HL-60 (cell line): ENCODE data around the gene AMFR.

Source experiments
- DNase-seq, 2 experiments: peaks; one replicate each; pipeline ENCODE4 v3.0.0-alpha.2; 2010 to 2020; ENCODE audit warnings: low read depth in 1 of 2, low spot score in 1 of 2
- H3K27ac ChIP-seq: fragments of 250-450 bp; sonication (Bioruptor Pico); replicated peaks from 2 replicates; pipeline ENCODE4 v1.5.1; 2020; ENCODE audit warnings: mild to moderate bottlenecking, moderate library complexity
- H3K27me3 ChIP-seq: fragments of 250-450 bp; sonication (Bioruptor Pico); 2 replicates; pipeline ENCODE4 v1.5.1; 2021; ENCODE audit warnings: mild to moderate bottlenecking, moderate library complexity; ENCODE audit not compliant: insufficient read depth, poor library complexity, severe bottlenecking
- H3K4me3 ChIP-seq: replicated peaks from 2 replicates; pipeline ENCODE4 v1.5.1; 2011; ENCODE audit warnings: mild to moderate bottlenecking, control low read depth, low read length; ENCODE audit not compliant: insufficient read depth
- GABPA ChIP-seq: IDR thresholded peaks from 2 replicates; pipeline ENCODE4 v1.6.1; 2012; ENCODE audit warnings: low read depth
- POLR2AphosphoS5 ChIP-seq: IDR thresholded peaks from 2 replicates; pipeline ENCODE4 v1.6.1; 2012; ENCODE audit warnings: low read depth
- REST ChIP-seq: IDR thresholded peaks from 2 replicates; pipeline ENCODE4 v1.6.1; 2012; ENCODE audit warnings: low read depth; ENCODE audit not compliant: insufficient replicate concordance
- SPI1 ChIP-seq: IDR thresholded peaks from 2 replicates; pipeline ENCODE4 v1.6.1; 2012; ENCODE audit warnings: low read depth, mild to moderate bottlenecking, borderline replicate concordance
- TF ChIP-seq, protein P1 (sequence below): IDR thresholded peaks from one replicate; pipeline ENCODE4 v1.5.1; 2011; ENCODE audit warnings: low read length, control low read depth, inconsistent platforms; ENCODE audit not compliant: insufficient read depth

The AMFR gene

GRCh38 chr16:56318827-56319140 is 106.6 kb downstream of the AMFR start:
- Histone ChIP-seq H3K27ac (no peak overlapping the region), H3K27me3 (peaks cover 3% of the 10 kb centered on the region), H3K4me3 (no peak overlapping the region)
- TF ChIP-seq POLR2AphosphoS5, result no peak
- TF ChIP-seq GABPA, result no peak
- TF ChIP-seq SPI1, result no peak
- no peak for TF ChIP-seq REST
- TF ChIP-seq, protein P1, sequence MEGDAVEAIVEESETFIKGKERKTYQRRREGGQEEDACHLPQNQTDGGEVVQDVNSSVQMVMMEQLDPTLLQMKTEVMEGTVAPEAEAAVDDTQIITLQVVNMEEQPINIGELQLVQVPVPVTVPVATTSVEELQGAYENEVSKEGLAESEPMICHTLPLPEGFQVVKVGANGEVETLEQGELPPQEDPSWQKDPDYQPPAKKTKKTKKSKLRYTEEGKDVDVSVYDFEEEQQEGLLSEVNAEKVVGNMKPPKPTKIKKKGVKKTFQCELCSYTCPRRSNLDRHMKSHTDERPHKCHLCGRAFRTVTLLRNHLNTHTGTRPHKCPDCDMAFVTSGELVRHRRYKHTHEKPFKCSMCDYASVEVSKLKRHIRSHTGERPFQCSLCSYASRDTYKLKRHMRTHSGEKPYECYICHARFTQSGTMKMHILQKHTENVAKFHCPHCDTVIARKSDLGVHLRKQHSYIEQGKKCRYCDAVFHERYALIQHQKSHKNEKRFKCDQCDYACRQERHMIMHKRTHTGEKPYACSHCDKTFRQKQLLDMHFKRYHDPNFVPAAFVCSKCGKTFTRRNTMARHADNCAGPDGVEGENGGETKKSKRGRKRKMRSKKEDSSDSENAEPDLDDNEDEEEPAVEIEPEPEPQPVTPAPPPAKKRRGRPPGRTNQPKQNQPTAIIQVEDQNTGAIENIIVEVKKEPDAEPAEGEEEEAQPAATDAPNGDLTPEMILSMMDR, result no peak
- DNase-seq, result no peak

DNA sequence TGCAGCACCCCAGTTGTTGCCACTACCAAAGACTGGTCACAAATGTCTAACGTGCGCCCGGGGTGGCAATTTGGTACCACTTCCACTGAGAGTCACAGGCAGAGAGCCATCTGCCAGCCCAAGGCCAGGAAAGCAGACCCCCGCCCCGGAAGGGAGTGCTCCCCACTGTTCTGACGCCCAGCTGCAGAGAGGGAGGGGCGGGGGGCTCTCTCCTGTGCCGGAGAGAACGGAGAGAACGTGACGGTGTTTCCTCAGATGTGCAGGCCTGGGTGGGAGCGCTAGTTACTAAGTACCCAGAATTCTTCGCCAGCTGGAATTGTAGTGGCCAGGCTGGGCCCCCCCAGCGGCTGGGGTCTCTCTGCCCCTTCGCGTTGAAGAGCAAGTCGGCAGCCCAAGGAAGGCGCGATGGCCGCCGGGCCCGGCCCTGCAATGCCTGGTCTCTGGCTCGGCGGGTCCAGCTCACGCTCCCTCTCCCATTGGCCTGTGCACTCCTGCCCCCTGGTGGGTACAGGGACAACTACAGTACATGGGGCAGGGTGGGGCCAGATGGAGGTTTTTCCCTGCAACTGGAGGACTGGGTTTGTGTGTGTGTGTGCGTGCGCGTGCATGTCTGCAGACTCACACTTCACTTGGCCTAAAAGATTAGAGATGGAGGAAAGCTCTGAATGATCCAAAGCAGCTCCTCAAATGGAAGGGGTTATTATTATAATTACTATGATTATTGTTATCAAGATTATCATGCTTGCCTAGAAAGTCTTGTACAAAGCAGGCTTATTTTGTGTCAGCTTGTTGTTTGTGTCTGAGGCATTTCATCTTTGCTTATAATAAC is 107.1 kb downstream of the AMFR start:
- peak; percentile 46 to 69 for DNase-seq
- Histone ChIP-seq H3K27ac (no peak overlapping the region), H3K27me3 (peaks cover 3% of the 10 kb centered on the region), H3K4me3 (peak overlapping the region; percentile 3; the same call in 1 of the 2 replicates)
- TF ChIP-seq POLR2AphosphoS5 (no peak), REST (no peak), SPI1 (no peak), GABPA (no peak)
- TF ChIP-seq, protein P1, result peak; percentile 82

GRCh38 chr16:56316545-56316944 is 108.8 kb downstream of the AMFR start:
- Histone ChIP-seq H3K4me3 (no peak overlapping the region), H3K27me3 (peaks cover 3% of the 10 kb centered on the region), H3K27ac (no peak overlapping the region)
- no peak for DNase-seq
- TF ChIP-seq, protein P1, result no peak
- TF ChIP-seq REST, result no peak
- TF ChIP-seq SPI1, result no peak
- TF ChIP-seq POLR2AphosphoS5, result no peak
- no peak for TF ChIP-seq GABPA
